ENCODE results near the gene FRMD7.
"Not testable (repeated sequence)": the region's sequence is repeated elsewhere in the genome, so short reads cannot be mapped to it uniquely, and the experiment has no call there.

The FRMD7 gene

DNA sequence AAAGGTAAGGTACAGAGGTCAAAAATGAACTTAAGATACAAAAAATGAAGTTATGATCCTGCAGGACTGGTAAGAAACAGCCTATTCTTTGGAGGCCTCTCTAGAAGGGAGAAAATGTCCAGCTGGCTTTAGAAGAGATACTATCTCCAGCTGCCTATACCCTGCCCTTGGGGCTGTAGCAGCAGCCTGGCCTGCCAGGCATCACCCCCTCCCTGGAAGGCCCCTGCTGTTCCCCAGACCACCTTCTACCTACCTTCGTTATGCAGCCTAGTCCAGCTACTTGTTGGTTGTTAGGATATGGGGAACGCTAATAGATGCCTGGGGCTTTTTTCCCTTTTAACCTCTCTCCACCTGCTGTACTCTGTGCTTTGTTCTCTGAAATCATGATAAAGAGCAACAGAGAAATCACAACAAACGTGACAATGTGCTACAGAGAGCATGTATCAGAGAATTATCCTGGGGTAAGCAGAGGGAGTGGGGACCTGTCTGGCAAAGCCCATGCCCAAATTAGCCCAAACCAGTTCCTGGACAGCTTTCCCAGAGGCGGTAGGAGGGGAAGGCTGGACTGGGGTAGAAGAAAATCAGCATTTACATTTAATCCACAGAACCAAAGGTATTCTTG lies 34.5 kb downstream of the FRMD7 start:
- DNase-seq (ENCODE audit: low read depth), result no peak

GRCh38 chrX:132092439-132093065 lies 35.3 kb downstream of the FRMD7 start:
- peak; percentile 13 for DNase-seq (ENCODE audit: low read depth)

DNA sequence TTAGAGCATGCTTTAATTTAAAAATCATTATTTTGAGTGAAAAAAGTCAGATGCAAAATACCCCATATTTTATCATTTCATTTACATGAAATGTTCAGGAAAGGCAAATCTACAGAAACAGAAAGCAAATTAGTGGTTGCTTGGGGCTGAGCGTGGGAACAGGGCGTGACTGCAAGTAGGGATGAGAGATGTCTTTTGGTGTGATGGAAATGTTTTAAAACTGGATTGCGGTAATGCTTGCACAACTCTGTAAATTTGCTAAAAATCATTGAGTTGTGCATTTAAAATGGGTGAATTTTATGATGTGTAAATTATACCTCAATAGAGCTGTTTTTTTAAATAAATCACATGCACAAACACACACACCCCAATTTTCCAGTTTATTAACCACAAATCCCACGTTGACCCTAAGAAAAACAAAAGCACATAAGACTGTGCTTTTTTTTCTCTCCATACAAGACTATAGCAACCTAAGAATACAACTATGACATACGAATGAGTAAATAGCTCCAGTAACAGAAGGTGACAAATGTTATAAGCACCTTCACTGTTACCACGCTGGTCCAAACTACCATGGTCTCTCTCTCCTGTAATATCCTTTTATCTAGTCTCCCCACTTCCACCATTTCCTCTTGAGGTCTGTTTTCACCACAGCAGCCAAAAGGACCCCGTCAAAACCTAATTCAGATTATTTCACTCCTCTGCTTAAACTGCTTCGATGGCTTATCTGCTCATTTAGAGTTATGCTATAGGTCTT lies 37.2 kb downstream of the FRMD7 start:
- DNase-seq (ENCODE audit: low read depth), result no peak

DNA sequence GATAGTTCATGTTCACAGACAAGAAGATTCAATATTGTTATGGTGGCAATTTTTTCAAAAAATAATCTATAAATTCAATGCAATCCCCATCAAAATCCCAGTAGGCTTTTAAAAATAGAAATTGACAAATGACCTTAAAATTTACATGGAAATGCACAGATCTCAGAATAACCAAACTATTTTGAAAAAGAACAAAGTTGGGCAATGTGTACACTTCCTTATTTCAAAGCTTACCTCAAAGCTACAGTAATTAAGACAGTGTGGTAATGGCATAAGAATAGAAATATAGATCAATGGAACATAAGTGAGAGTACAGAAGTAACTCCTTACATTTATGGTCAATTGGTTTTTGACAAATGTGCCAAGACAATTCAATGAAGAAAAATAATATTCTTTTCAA lies 39.0 kb downstream of the FRMD7 start:
- no peak for DNase-seq (ENCODE audit: low read depth)

DNA sequence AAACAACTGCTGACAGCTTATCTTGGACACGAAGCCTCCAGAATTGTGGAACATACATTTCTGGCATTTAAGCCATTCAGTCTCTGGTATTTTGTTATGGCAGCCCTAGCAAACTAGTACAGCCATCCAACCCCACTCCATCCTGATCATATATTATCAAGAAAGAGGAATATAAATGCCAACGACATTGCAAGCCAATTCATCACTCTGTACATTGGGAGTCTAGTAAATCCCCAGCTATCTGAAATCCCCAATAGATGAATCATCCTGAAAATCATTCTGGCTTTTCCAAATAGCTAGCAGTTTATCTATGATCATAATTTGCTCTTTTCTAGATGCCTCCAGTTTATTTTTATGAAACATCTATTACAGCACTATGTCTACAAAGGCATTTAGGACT lies 41.1 kb downstream of the FRMD7 start:
- no peak for DNase-seq (ENCODE audit: low read depth)

GRCh38 chrX:132085786-132086185 lies 42.0 kb downstream of the FRMD7 start:
- no peak for DNase-seq (ENCODE audit: low read depth)

DNA sequence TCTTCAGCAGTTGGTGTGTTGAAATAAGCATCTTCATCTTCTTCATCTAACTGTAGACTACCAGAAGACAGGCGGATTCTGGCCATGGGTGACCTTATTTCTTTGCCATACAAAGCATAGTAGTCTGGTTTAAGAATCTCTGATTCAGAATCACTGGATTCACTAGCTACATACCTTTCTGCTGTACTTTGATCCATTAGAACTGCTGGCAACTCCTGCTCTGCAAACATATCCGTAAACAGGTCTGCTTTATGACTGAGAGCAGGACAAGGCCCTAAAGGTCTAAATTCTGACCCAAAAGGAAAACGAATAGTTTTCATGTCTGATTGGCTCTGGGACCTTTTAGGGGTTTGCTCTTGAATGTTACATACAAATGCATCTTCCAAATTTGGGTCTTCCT lies 49.9 kb downstream of the FRMD7 start:
- DNase-seq (ENCODE audit: low read depth), result no peak

DNA sequence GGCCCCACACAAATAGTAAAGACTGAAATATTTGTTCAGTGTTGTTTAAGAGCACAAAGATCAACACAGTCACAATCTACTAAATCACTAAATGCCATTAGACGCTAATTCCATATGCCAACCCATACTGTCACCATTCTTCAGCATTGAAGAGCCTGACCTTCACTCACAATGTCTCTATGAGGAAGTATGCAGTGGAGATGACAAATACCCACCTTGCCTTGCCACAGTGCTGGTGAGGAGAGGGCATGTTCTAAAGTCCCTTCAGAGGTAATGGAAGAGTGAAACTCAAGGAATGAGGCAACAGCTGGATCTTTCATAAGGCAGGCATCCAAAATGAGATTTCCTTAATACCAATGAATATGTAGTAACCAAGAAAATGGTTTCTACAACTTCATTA lies 50.4 kb downstream of the FRMD7 start:
- no peak for DNase-seq (ENCODE audit: low read depth)

- no peak for DNase-seq (ENCODE audit: low read depth)
Measured at GRCh38 chrX:132071254-132071653, 56.6 kb downstream of the FRMD7 start.

DNA sequence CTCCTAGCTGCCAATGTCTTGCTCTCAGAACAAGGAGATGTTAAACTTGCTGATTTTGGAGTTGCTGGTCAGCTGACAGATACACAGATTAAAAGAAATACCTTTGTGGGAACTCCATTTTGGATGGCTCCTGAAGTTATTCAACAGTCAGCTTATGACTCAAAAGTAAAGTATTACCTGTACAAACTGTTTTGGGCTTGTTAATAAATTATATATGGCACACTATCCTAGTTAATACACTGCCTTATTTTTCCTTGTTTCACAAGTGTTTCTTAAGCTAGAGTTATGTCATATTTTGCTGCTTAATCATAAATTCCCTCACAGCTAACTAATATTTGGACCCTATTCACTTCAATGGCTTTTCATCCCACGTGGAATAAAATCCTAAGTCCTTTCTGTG lies 59.4 kb downstream of the FRMD7 start:
- no peak for DNase-seq (ENCODE audit: low read depth)

DNA sequence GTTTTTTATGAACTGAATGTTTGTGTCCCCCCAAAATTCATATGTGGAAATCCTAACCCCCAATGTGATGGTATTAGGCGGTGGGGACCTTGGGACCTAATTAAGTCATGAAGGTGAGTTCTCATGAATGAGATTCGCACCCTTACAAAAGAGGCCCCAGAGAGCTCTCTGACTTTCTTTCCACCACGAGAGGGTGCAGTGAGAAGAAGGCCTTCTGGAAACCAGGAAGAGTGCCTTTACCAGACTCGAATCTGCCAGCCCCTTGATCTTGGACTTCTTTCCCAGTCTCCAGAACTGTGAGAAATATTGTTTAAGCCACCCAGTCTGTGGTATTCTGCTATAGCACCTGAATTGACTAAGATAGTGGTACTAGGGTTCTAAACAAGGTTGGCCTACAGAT lies 64.0 kb downstream of the FRMD7 start:
- no peak for DNase-seq (ENCODE audit: low read depth)

- no peak for DNase-seq (ENCODE audit: low read depth)
Measured at GRCh38 chrX:132063334-132063733, 64.5 kb downstream of the FRMD7 start.

DNA sequence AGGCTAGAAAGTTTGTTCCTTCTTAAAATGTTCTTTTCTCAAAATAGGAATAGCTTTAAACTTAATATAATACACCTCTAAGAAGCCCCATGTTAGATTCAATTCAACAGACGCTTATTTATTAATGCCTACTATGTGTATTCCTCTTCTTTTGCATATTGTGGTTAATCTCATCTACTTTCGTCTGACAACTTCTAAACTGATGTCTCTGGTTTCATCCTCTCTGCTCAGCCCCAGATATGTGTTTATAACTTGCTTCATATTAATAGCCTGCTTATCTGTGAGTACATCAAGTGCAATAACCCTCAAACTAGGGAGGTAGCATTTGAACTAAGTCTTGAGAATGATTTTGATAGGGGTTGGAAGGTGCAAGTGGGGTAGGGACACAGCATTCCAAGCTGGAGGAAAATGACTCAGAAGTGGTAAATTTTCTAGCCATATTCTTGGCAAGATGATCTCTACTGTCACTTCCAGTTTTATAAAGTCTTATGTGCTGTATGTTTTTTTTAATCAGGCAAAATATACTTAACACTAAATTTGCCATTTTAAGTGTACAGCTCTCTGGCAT lies 67.8 kb downstream of the FRMD7 start:
- DNase-seq (ENCODE audit: low read depth), result no peak

DNA sequence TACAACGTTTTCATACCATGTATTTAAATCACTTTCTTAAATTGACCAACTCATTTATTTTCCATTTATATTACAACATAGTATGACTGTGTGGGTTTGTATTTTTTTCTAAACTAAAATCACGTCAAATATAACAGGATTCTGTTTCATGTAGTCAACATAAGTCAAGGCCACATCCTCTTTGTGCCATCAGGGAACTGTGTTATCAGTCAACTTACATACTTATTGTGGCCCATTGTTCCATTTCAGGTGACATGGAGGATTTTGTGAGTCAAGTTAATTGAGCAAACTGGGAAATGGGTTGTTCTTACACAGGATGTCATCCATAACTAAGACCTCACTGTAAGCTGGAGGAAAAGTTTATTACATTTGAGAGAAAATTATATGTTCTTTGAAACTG lies 68.8 kb downstream of the FRMD7 start:
- no peak for DNase-seq (ENCODE audit: low read depth)

GRCh38 chrX:132058050-132058449 lies 69.8 kb downstream of the FRMD7 start:
- no peak for DNase-seq (ENCODE audit: low read depth)

DNA sequence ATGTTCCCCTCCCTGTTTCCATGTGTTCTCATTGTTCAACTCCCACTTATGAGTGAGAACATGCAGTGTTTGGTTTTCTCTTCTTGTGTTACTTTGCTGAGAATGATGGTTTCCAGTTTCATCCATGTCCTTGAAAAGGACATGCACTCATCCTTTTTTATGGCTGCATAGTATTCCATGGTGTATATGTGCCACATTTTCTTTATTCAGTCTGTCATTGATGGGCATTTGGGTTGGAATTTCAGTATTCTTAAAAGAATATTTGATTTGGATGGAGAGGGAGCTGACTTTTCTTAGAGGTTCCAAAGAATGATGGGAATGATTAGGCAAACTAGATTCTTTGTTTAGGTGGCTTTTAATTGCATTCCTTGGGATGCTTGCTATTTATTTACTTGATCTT lies 76.0 kb downstream of the FRMD7 start:
- not testable (repeated sequence) for DNase-seq (ENCODE audit: low read depth)

- no peak for DNase-seq (ENCODE audit: low read depth)
Measured at GRCh38 chrX:132046533-132046932, 81.3 kb downstream of the FRMD7 start.

GRCh38 chrX:132045456-132045855 lies 82.4 kb downstream of the FRMD7 start:
- no peak for DNase-seq (ENCODE audit: low read depth)

GRCh38 chrX:132044953-132045352 lies 82.9 kb downstream of the FRMD7 start:
- DNase-seq (ENCODE audit: low read depth), result no peak

GRCh38 chrX:132043977-132044376 lies 83.8 kb downstream of the FRMD7 start:
- DNase-seq (ENCODE audit: low read depth), result no peak

GRCh38 chrX:132041015-132041414 lies 86.8 kb downstream of the FRMD7 start:
- DNase-seq (ENCODE audit: low read depth), result no peak

GRCh38 chrX:132040066-132040465 lies 87.8 kb downstream of the FRMD7 start:
- DNase-seq (ENCODE audit: low read depth), result no peak

GRCh38 chrX:132037479-132037993 lies 90.3 kb downstream of the FRMD7 start:
- DNase-seq (ENCODE audit: low read depth), result no peak
